GM12891 (cell line): ENCODE results near the gene GLOD4.

Experiments
- PAX5 ChIP-seq: IDR thresholded peaks from 2 replicates; pipeline ENCODE4 v1.6.1; 2011; ENCODE audit warnings: low read length, moderate library complexity, mild to moderate bottlenecking; ENCODE audit not compliant: insufficient read depth, severe bottlenecking
- POLR2A ChIP-seq: IDR thresholded peaks from 2 replicates; pipeline ENCODE4 v1.6.1; 2011; ENCODE audit warnings: low read depth, low read length, control low read depth
- POLR2AphosphoS5 ChIP-seq: IDR thresholded peaks from 2 replicates; pipeline ENCODE4 v1.6.1; 2011; ENCODE audit warnings: low read depth, low read length, control low read depth
- SPI1 ChIP-seq: IDR thresholded peaks from 2 replicates; pipeline ENCODE4 v1.6.1; 2011; ENCODE audit warnings: low read depth, low read length, control low read depth

DNA sequence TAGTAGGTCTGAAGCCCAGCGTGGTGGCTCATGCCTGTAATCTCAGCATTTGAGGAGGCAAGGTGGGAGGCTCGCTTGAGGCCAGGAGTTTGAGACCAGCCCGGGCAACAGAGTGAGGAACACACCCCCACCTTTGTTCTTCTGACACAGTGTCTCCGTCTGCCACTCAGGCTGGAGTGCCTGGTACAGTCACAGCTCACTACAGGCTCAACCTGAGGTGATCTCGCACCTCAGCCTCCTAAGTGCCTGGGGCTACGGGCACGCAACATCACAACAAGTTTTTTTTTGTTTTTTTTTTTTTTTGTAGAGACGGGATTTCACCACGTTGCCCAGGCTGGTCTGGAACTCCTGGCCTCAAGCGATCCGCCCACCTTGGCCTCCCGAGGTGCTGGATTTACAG is 56.3 kb downstream of the GLOD4 start:
- TF ChIP-seq POLR2A (no peak), POLR2AphosphoS5 (no peak), PAX5 (no peak), SPI1 (no peak)
